WTC11 (cell line): ENCODE measurements around the gene NR4A3.

Experiments
- AFF4 ChIP-seq: sonication (generic); formaldehyde crosslinking; IDR thresholded peaks from 2 replicates; pipeline ENCODE4 v1.8.1; 2023; ENCODE audit warnings: mild to moderate bottlenecking, missing genetic modification reagents, borderline replicate concordance
- CTCF ChIP-seq: fragments of 200-600 bp; IDR thresholded peaks from 2 replicates; pipeline ENCODE4 v1.8.0; 2022; ENCODE audit warnings: antibody characterized with exemption
- E2F4 ChIP-seq: sonication (generic); formaldehyde crosslinking; IDR thresholded peaks from 2 replicates; pipeline ENCODE4 v1.8.1; 2022; ENCODE audit warnings: low read depth, mild to moderate bottlenecking, moderate library complexity, missing genetic modification reagents, borderline replicate concordance
- GABPB1 ChIP-seq: sonication (generic); formaldehyde crosslinking; IDR thresholded peaks from 2 replicates; pipeline ENCODE4 v1.8.1; 2023; ENCODE audit warnings: mild to moderate bottlenecking, missing genetic modification reagents
- MAX ChIP-seq: sonication (generic); formaldehyde crosslinking; IDR thresholded peaks from 2 replicates; pipeline ENCODE4 v1.8.0; 2022; ENCODE audit warnings: mild to moderate bottlenecking, missing genetic modification reagents
- SMAD4 ChIP-seq: sonication (generic); formaldehyde crosslinking; IDR thresholded peaks from 2 replicates; pipeline ENCODE4 v1.8.0; 2022; ENCODE audit warnings: mild to moderate bottlenecking, missing genetic modification reagents
- USF2 ChIP-seq: sonication (generic); formaldehyde crosslinking; IDR thresholded peaks from 2 replicates; pipeline ENCODE4 v1.8.1; 2023; ENCODE audit warnings: mild to moderate bottlenecking, missing genetic modification reagents, moderate library complexity

- no peak for TF ChIP-seq USF2 (CRISPR knock-in tag)
- no peak for TF ChIP-seq SMAD4 (CRISPR knock-in tag)
- no peak for TF ChIP-seq CTCF
- 0 out of 2 replicates have a peak, but pooled peaks have one; percentile 21 for TF ChIP-seq MAX (CRISPR knock-in tag)
- TF ChIP-seq E2F4 (CRISPR knock-in tag): no peak
- TF ChIP-seq AFF4 (CRISPR knock-in tag): no peak
- no peak for TF ChIP-seq GABPB1 (CRISPR knock-in tag)
Measured at GRCh38 chr9:99819856-99820684, 1.6 kb upstream of the NR4A3 start.
